HG03439 (cell line): ENCODE measurements around the gene HDAC9.
"Not testable (repeated sequence)": the region's sequence is repeated elsewhere in the genome, so short reads cannot be mapped to it uniquely, and the experiment has no call there.

ENCODE experiments used
- ATAC-seq: cut with Tn5 transposase; IDR thresholded peaks from one replicate; pipeline ENCODE4 v1.9.1; 2021; ENCODE audit warnings: mild to moderate bottlenecking, moderate library complexity; ENCODE audit not compliant: unreplicated experiment

HDAC9 gene

GRCh38 chr7:18996583-18996982, 501.0 kb downstream of the HDAC9 start:
- ATAC-seq = no peak

- no peak for ATAC-seq
Observed at GRCh38 chr7:18997477-18998150, 502.1 kb downstream of the HDAC9 start.

- no peak for ATAC-seq
Observed at GRCh38 chr7:19000410-19000809, 504.9 kb downstream of the HDAC9 start.

- no peak for ATAC-seq
Observed at GRCh38 chr7:19001854-19002253, 506.3 kb downstream of the HDAC9 start.

- no peak for ATAC-seq
Observed at GRCh38 chr7:19009241-19009935, 513.8 kb downstream of the HDAC9 start.

GRCh38 chr7:19009936-19010280, 514.4 kb downstream of the HDAC9 start:
- ATAC-seq = no peak

GRCh38 chr7:19011212-19011611, 515.7 kb downstream of the HDAC9 start:
- ATAC-seq = no peak

- ATAC-seq = no peak
Observed at GRCh38 chr7:19015098-19015497, 519.5 kb downstream of the HDAC9 start.

- no peak for ATAC-seq
Observed at GRCh38 chr7:19016140-19016539, 520.6 kb downstream of the HDAC9 start.

- ATAC-seq = no peak
Observed at GRCh38 chr7:19017374-19017773, 521.8 kb downstream of the HDAC9 start.

- no peak for ATAC-seq
Observed at GRCh38 chr7:19020062-19020461, 524.5 kb downstream of the HDAC9 start.

GRCh38 chr7:19020711-19021110, 525.2 kb downstream of the HDAC9 start:
- ATAC-seq = no peak

GRCh38 chr7:19023477-19023876, 527.9 kb downstream of the HDAC9 start:
- ATAC-seq = no peak

- ATAC-seq = no peak
Observed at GRCh38 chr7:19024261-19024660, 528.7 kb downstream of the HDAC9 start.

- ATAC-seq = no peak
Observed at GRCh38 chr7:19026888-19027287, 531.3 kb downstream of the HDAC9 start.

GRCh38 chr7:19030281-19030680, 534.7 kb downstream of the HDAC9 start:
- no peak for ATAC-seq

GRCh38 chr7:19032942-19033341, 537.4 kb downstream of the HDAC9 start:
- ATAC-seq = not testable (repeated sequence)

- ATAC-seq = peak; percentile 88
Observed at GRCh38 chr7:19051767-19052375, 556.3 kb downstream of the HDAC9 start.
